ENCODE results near the gene SBNO1.

GRCh38 chr12:123369229-123369628 is 4.6 kb upstream of the SBNO1 start:
- TF ChIP-seq CTCF (IDR thresholded peaks at IDR 0.05) = no peak
- no peak for TF ChIP-seq POLR2A (IDR thresholded peaks at IDR 0.05)
- no peak for TF ChIP-seq POLR2AphosphoS5 (IDR thresholded peaks at IDR 0.05)
- TF ChIP-seq EP300 (IDR thresholded peaks at IDR 0.05) = no peak
